Stomach (tissue), 9 donors: ENCODE results near the gene NUP214. TPM values are rescaled to one million over a fixed set of nuclear protein-coding genes. Genes with fewer than 3 reads are reported as not detected.

Source experiments
- DNase-seq, 2 donors: peaks; one replicate each; pipeline versions ENCODE4 v3.0.0 to v3.0.0-alpha.2; 2013 to 2019
- H3K27ac ChIP-seq, 5 donors: fragments of 200-600 bp in 4 of 5; sonication (generic) in 4 of 5; one replicate each; pipeline ENCODE4 v1.5.1; 2013 to 2019; ENCODE audit warnings: mild to moderate bottlenecking in 1 of 5, moderate library complexity in 1 of 5
- H3K27me3 ChIP-seq, 3 donors: fragments of 200-600 bp; sonication (generic); one replicate each; pipeline ENCODE4 v1.5.1; 2017 to 2019; ENCODE audit warnings: mixed run types in 1 of 3
- H3K36me3 ChIP-seq, 4 donors: fragments of 200-600 bp; sonication (generic); 1 replicate in 3 of 4; 2 replicates in 1 of 4; pipeline ENCODE4 v1.5.1; 2016 to 2019
- H3K4me1 ChIP-seq, 4 donors: fragments of 200-600 bp; sonication (generic); one replicate each; pipeline ENCODE4 v1.5.1; 2016 to 2019
- H3K4me3 ChIP-seq, 4 donors: fragments of 200-600 bp; sonication (generic) in 3 of 4; one replicate each; pipeline ENCODE4 v1.5.1; 2016 to 2019; ENCODE audit warnings: mild to moderate bottlenecking in 1 of 4
- H3K9me3 ChIP-seq, 4 donors: fragments of 200-600 bp; sonication (generic); one replicate each; pipeline ENCODE4 v1.5.1; 2016 to 2019
- CTCF ChIP-seq, 7 experiments: fragments of 450-650 bp in 4 of 7; fragments of 200-600 bp in 3 of 7; sonication (generic) in 3 of 7; IDR thresholded peaks; one replicate each; pipeline ENCODE4 v1.5.1; 2016 to 2019; ENCODE audit warnings: antibody characterized with exemption in 7 of 7, control low read depth in 2 of 7, mild to moderate bottlenecking in 1 of 7
- EP300 ChIP-seq: sonication (generic); formaldehyde crosslinking; IDR thresholded peaks from one replicate; pipeline ENCODE4 v1.6.1; 2017; ENCODE audit warnings: antibody characterized with exemption
- POLR2A ChIP-seq, 4 donors: fragments of 450-650 bp; IDR thresholded peaks; one replicate each; pipeline ENCODE4 v1.6.1; 2016; ENCODE audit warnings: antibody characterized with exemption in 4 of 4, control low read depth in 2 of 4, mild to moderate bottlenecking in 1 of 4, moderate library complexity in 1 of 4
- POLR2AphosphoS5 ChIP-seq, 3 donors: sonication (generic); formaldehyde crosslinking; IDR thresholded peaks; one replicate each; pipeline ENCODE4 v1.6.1; 2016; ENCODE audit warnings: antibody characterized with exemption in 3 of 3
- WGBS, 5 donors: extraction: QIAGEN DNeasy Blood & Tissue Kit in 3 of 5; methylation state at CpG; one replicate each; pipeline versions ENCODE4 v1.1.5 to v1.1.7; 2013 to 2018; 5-methylcytosine and 5-hydroxymethylcytosine counted together
- intact Hi-C: fragments of 100-400 bp; cut with DNase I; formaldehyde crosslinking; loops from one replicate; pipeline ENCODE4 v1.15.1; 2023; ENCODE audit warnings: low total_unique reads
- polyA plus RNA-seq, 3 donors: library from polyadenylated mRNA; stranded (reverse); fragments of 200-250 nt; gene quantifications; one replicate each; pipeline ENCODE4 v1.2.3, GENCODE V29; 2013
- total RNA-seq, 5 donors: library from RNA; depleted of rRNA; stranded (reverse); fragments of >200 nt; gene quantifications; one replicate each; pipeline versions ENCODE4 v1.1.0 to v1.2.3, GENCODE V29; 2014 to 2016
- donor health status: healthy with polysubstance abuse.
- donor health status: Bipolar disorder and iron deficiency.
- donor health status: healthy.

NUP214 gene
- total and polyA plus RNA-seq, 8 donors: 21.7 to 111 (median 35.0) TPM

GRCh38 chr9:131146186-131146585, 20.8 kb downstream of the NUP214 start:
- H3K4me1 ChIP-seq: no peaks in the 10 kb centered on the region
- WGBS, 5 donors: 89 to 93% (median 92%) methylated on average over 4 of the region's 4 CpGs
- intact Hi-C loops: no loop called here
- TF ChIP-seq EP300: no peak
- no peak for TF ChIP-seq CTCF (IDR thresholded peaks at IDR 0.05)
- no peak for TF ChIP-seq POLR2A (IDR thresholded peaks at IDR 0.05)
- no peak overlapping the region for H3K4me3 ChIP-seq
- H3K9me3 ChIP-seq: no peaks in the 10 kb centered on the region
- no peak overlapping the region for H3K27ac ChIP-seq
- no peak for DNase-seq
- peaks cover 78 to 100% (median 96%) of the 10 kb centered on the region in 4 donors for H3K36me3 ChIP-seq
- no peaks in the 10 kb centered on the region for H3K27me3 ChIP-seq

GRCh38 chr9:131148276-131148675, 22.9 kb downstream of the NUP214 start:
- no peaks in the 10 kb centered on the region for H3K9me3 ChIP-seq
- no peak for DNase-seq
- intact Hi-C loops: no loop called here
- no peak overlapping the region for H3K27ac ChIP-seq
- H3K4me1 ChIP-seq: no peaks in the 10 kb centered on the region
- WGBS, 5 donors: 80 to 87% (median 86%) methylated on average over 3 of the region's 3 CpGs
- TF ChIP-seq CTCF (IDR thresholded peaks at IDR 0.05) (no peak), EP300 (no peak), POLR2A (IDR thresholded peaks at IDR 0.05) (no peak), POLR2AphosphoS5 (IDR thresholded peaks at IDR 0.05) (no peak)
- no peaks in the 10 kb centered on the region for H3K27me3 ChIP-seq
- H3K36me3 ChIP-seq: peaks cover 87 to 100% (median 97%) of the 10 kb centered on the region in 4 donors
- no peak overlapping the region for H3K4me3 ChIP-seq

- H3K36me3 ChIP-seq: peaks cover 90 to 100% (median 100%) of the 10 kb centered on the region in 4 donors
- 76 to 82% (median 82%) methylated on average over 7 of the region's 7 CpGs for WGBS, 5 donors
These were observed 23.7 kb downstream of the NUP214 start for GRCh38 chr9:131148966-131149687.

GRCh38 chr9:131149688-131150053, 24.3 kb downstream of the NUP214 start:
- TF ChIP-seq POLR2AphosphoS5 (IDR thresholded peaks at IDR 0.05) (no peak), POLR2A (IDR thresholded peaks at IDR 0.05) (no peak), EP300 (no peak), CTCF (IDR thresholded peaks at IDR 0.05) (no peak)
- peaks cover 85 to 100% (median 100%) of the 10 kb centered on the region in 4 donors for H3K36me3 ChIP-seq
- H3K27ac ChIP-seq: no peak overlapping the region
- no peak overlapping the region for H3K4me3 ChIP-seq
- H3K9me3 ChIP-seq: no peaks in the 10 kb centered on the region
- no peak for DNase-seq
- intact Hi-C loops: no loop called here
- H3K4me1 ChIP-seq: no peaks in the 10 kb centered on the region
- H3K27me3 ChIP-seq: no peaks in the 10 kb centered on the region
- WGBS, 5 donors: 58 to 71% (median 62%) methylated on average over 5 of the region's 5 CpGs

More at GRCh38 chr9:131148966-131149687, 23.7 kb downstream of the NUP214 start:
- DNase-seq: no peak
- Histone ChIP-seq H3K9me3 (no peaks in the 10 kb centered on the region), H3K4me3 (no peak overlapping the region), H3K4me1 (no peaks in the 10 kb centered on the region), H3K27me3 (no peaks in the 10 kb centered on the region), H3K27ac (no peak overlapping the region)
- intact Hi-C loops: no loop called here
- TF ChIP-seq POLR2AphosphoS5 (IDR thresholded peaks at IDR 0.05): no peak
- TF ChIP-seq POLR2A (IDR thresholded peaks at IDR 0.05): no peak
- TF ChIP-seq CTCF (IDR thresholded peaks at IDR 0.05): no peak
- no peak for TF ChIP-seq EP300
